ENCODE results near the gene IQGAP3. TPM values are rescaled to one million over a fixed set of nuclear protein-coding genes. Genes with fewer than 3 reads are reported as not detected.

The IQGAP3 gene
- total RNA-seq, 2 donors from 2014 or later: 1.0 TPM; not detected in 1

GRCh38 chr1:156475568-156476500, 96.5 kb downstream of the IQGAP3 start:
- Histone ChIP-seq H3K9me3 (no peaks in the 10 kb centered on the region), H3K36me3 (peaks cover 99% of the 10 kb centered on the region), H3K4me1 (peaks cover 0 to 72% of the 10 kb centered on the region in 2 donors), H3K27ac (peak overlapping the region; percentile 83 to 85), H3K27me3 (no peaks in the 10 kb centered on the region), H3K4me3 (no peak overlapping the region)
- peak; percentile 94 for DNase-seq (ENCODE audit: low spot score)
- no peak for TF ChIP-seq CTCF (IDR thresholded peaks at IDR 0.05)

Other genes with a start within 250 kb of the IQGAP3 start
- 100 to 1,000 TPM; 102 to 146 TPM for gene CCT3, start 234.3 kb downstream of the IQGAP3 start, total RNA-seq
- gene TSACC, start 234.0 kb downstream of the IQGAP3 start, total RNA-seq: not detected
- gene RHBG, start 203.4 kb downstream of the IQGAP3 start, total RNA-seq: not detected
- gene MEF2D, start 71.8 kb downstream of the IQGAP3 start, total RNA-seq: 100 to 1,000 TPM in 1 of 2 donors, 10 to 100 TPM in 1; 80.1 to 104 TPM
- gene TTC24, start 7.2 kb upstream of the IQGAP3 start, total RNA-seq: not detected
- gene NAXE, start 19.2 kb upstream of the IQGAP3 start, total RNA-seq: 10 to 100 TPM; 85.3 to 96.3 TPM
- gene GPATCH4, start 28.9 kb upstream of the IQGAP3 start, total RNA-seq: 10 to 100 TPM; 12.7 to 14.3 TPM
- 1 to 10 TPM; 1.2 to 1.8 TPM for gene HAPLN2, start 46.9 kb upstream of the IQGAP3 start, total RNA-seq
- gene BCAN, start 69.6 kb upstream of the IQGAP3 start, total RNA-seq: not detected
- gene NES, start 104.8 kb upstream of the IQGAP3 start, total RNA-seq: 100 to 1,000 TPM; 134 to 173 TPM
- gene CRABP2, start 133.0 kb upstream of the IQGAP3 start, total RNA-seq: 1 to 10 TPM in 1 of 2 donors, under 1 TPM in 1; 0.67 to 2.5 TPM
- 10 to 100 TPM in 1 of 2 donors, 1 to 10 TPM in 1; 7.4 to 15.6 TPM for gene METTL25B, start 155.9 kb upstream of the IQGAP3 start, total RNA-seq
- gene ISG20L2, start 156.2 kb upstream of the IQGAP3 start, total RNA-seq: 10 to 100 TPM; 13.6 to 18.0 TPM
- gene MRPL24, start 168.5 kb upstream of the IQGAP3 start, total RNA-seq: 10 to 100 TPM; 45.8 to 50.5 TPM
- 100 to 1,000 TPM; 110 to 137 TPM for gene HDGF, start 179.1 kb upstream of the IQGAP3 start, total RNA-seq
- gene PRCC, start 195.0 kb upstream of the IQGAP3 start, total RNA-seq: 10 to 100 TPM; 29.8 to 34.3 TPM
- gene SH2D2A, start 244.3 kb upstream of the IQGAP3 start, total RNA-seq: under 1 TPM; 0.30 to 0.98 TPM